Lung (tissue), 12 donors: ENCODE measurements around the gene ACVR2B. TPM values are rescaled to one million over a fixed set of nuclear protein-coding genes. Genes with fewer than 3 reads are reported as not detected.

Experiments
- ATAC-seq: fragments of 200-7000 bp; cut with Tn5 transposase; one replicate; pipeline ENCODE4 v1.9.1; 2020; ENCODE audit warnings: moderate number of reproducible peaks; ENCODE audit not compliant: insufficient read depth, low FRiP score
- DNase-seq, 3 donors: peaks; one replicate each; pipeline ENCODE4 v3.0.0-alpha.2; 2013 to 2017
- H3K27ac ChIP-seq, 2 donors: one replicate each; pipeline ENCODE4 v1.5.1; 2013; ENCODE audit warnings: mild to moderate bottlenecking in 2 of 2, moderate library complexity in 2 of 2, control low read depth in 1 of 2, inconsistent platforms in 1 of 2, low read depth in 1 of 2, low read length in 1 of 2
- H3K27me3 ChIP-seq, 3 donors: one replicate each; pipeline ENCODE4 v1.5.1; 2013; ENCODE audit warnings: low read length in 2 of 3; ENCODE audit not compliant: control insufficient read depth in 3 of 3, insufficient read depth in 3 of 3
- H3K36me3 ChIP-seq, 4 donors: one replicate each; pipeline ENCODE4 v1.5.1; 2013; ENCODE audit warnings: low read length in 4 of 4, mild to moderate bottlenecking in 1 of 4, moderate library complexity in 1 of 4; ENCODE audit not compliant: control insufficient read depth in 4 of 4, insufficient read depth in 4 of 4
- H3K4me1 ChIP-seq, 5 donors: one replicate each; pipeline ENCODE4 v1.5.1; 2013; ENCODE audit warnings: low read length in 5 of 5, mild to moderate bottlenecking in 2 of 5, moderate library complexity in 1 of 5; ENCODE audit not compliant: control insufficient read depth in 5 of 5, insufficient read depth in 5 of 5
- H3K4me3 ChIP-seq: one replicate; pipeline ENCODE4 v1.5.1; 2013; ENCODE audit warnings: mild to moderate bottlenecking, control low read depth, moderate library complexity
- H3K9ac ChIP-seq, 2 donors: one replicate each; pipeline ENCODE4 v1.5.1; 2013; ENCODE audit warnings: low read length in 2 of 2, control low read depth in 1 of 2; ENCODE audit not compliant: insufficient read depth in 1 of 2
- H3K9me3 ChIP-seq, 4 donors: one replicate each; pipeline ENCODE4 v1.5.1; 2013; ENCODE audit warnings: low read length in 3 of 4, mild to moderate bottlenecking in 1 of 4, moderate library complexity in 1 of 4; ENCODE audit not compliant: control insufficient read depth in 4 of 4, insufficient read depth in 3 of 4
- WGBS, 2 donors: extraction: QIAGEN DNeasy Blood & Tissue Kit; methylation state at CpG; one replicate each; pipeline ENCODE4 v1.1.7; 2013; 5-methylcytosine and 5-hydroxymethylcytosine counted together
- polyA plus RNA-seq, 2 donors: library from polyadenylated mRNA; stranded (reverse); fragments of 200-250 nt; gene quantifications; one replicate each; pipeline ENCODE4 v1.2.1, GENCODE V29; 2013
- total RNA-seq, 2 donors: library from RNA; depleted of rRNA in 1 of 2; stranded (reverse); fragments of >200 nt in 1 of 2; gene quantifications; one replicate each; pipeline ENCODE4 v1.2.1, GENCODE V29; 2014 to 2021
- TF ChIP-seq, protein P1 (sequence below): IDR thresholded peaks from 2 replicates; pipeline ENCODE4 v1.5.1; 2012; ENCODE audit warnings: mild to moderate bottlenecking; ENCODE audit errors: control extremely low read depth, extremely low read depth
- donor health status: control.
- donor health status: control.
- donor health status: Bipolar disorder and iron deficiency.
- donor health status: healthy.
- donor health status: DM: yes; HTN: yes; CAD: no.

ACVR2B gene
- total and polyA plus RNA-seq, 4 donors, result 0.80 to 16.0 (median 3.5) TPM

DNA sequence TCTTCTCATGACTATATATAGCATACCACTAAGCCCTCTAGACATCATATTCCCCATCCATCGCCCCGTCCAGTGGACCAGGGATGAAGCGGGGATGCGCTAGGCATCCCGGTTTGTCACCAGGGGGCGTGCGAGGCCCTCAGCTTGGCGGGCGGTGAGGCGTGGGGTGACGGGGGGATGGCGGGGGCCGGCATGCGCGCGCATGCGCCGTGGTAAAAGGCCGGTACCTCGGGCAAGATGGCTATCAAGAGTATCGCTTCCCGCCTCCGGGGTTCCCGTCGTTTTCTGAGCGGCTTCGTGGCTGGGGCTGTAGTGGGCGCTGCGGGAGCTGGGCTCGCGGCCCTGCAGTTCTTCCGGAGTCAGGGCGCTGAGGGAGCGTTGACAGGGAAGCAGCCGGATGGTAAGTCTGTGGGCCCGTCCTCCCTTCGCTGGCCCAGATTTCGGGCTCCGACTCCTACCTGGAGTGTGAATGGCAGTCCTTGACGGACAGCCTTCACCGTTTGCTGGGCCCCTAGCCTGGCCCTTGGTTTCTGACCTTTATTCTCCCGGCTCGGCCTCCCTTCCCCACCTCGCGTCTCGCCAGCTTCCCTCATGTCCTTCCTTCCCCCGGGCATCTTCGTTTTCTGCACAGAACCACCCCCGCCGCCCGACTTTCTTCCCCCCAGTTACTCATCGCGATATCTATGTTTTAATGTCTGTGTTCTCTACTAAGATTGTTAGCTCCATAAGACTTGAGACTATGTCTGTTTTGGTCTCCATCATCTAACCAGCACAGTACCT, 42.6 kb downstream of the ACVR2B start, which contains the start of gene EXOG:
Gene EXOG (plus strand): TSS at position 210 of the 780 bp plus-strand sequence. CDS start 28 bp downstream, at position 238.
- WGBS, 2 donors, result 0 to 1% methylated on average over 52 to 53 of the region's 53 CpGs
- Histone ChIP-seq H3K27ac (peak within 1 kb of the TSS; percentile 69 to 90), H3K9ac (peak within 1 kb of the TSS in 1 of 2 donors; percentile 62), H3K27me3 (no peaks in the 10 kb centered on the region), H3K4me3 (peak within 1 kb of the TSS; percentile 79), H3K4me1 (peaks cover 0 to 27% (median 2%) of the 10 kb centered on the region in 5 donors), H3K36me3 (peaks cover 0 to 2% (median 1%) of the 10 kb centered on the region in 4 donors), H3K9me3 (no peaks in the 10 kb centered on the region)
- peak; percentile 98 for ATAC-seq
- TF ChIP-seq, protein P1, sequence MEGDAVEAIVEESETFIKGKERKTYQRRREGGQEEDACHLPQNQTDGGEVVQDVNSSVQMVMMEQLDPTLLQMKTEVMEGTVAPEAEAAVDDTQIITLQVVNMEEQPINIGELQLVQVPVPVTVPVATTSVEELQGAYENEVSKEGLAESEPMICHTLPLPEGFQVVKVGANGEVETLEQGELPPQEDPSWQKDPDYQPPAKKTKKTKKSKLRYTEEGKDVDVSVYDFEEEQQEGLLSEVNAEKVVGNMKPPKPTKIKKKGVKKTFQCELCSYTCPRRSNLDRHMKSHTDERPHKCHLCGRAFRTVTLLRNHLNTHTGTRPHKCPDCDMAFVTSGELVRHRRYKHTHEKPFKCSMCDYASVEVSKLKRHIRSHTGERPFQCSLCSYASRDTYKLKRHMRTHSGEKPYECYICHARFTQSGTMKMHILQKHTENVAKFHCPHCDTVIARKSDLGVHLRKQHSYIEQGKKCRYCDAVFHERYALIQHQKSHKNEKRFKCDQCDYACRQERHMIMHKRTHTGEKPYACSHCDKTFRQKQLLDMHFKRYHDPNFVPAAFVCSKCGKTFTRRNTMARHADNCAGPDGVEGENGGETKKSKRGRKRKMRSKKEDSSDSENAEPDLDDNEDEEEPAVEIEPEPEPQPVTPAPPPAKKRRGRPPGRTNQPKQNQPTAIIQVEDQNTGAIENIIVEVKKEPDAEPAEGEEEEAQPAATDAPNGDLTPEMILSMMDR, result peak; percentile 57
- DNase-seq, result peak; percentile 95 to 97 (median 96)

GRCh38 chr3:38497031-38497430, 43.3 kb downstream of the ACVR2B start:
- Histone ChIP-seq H3K27ac (peak overlapping the region in 1 of 2 donors; percentile 26), H3K4me1 (peaks cover 0 to 20% (median 2%) of the 10 kb centered on the region in 5 donors), H3K36me3 (peaks cover 0 to 6% (median 1%) of the 10 kb centered on the region in 4 donors), H3K9me3 (no peaks in the 10 kb centered on the region), H3K27me3 (no peaks in the 10 kb centered on the region), H3K9ac (peak overlapping the region in 1 of 2 donors; percentile 62), H3K4me3 (no peak overlapping the region)
- ATAC-seq, result no peak
- TF ChIP-seq, protein P1, result no peak
- 56 to 76% methylated on average over 4 of the region's 4 CpGs for WGBS, 2 donors
- no peak for DNase-seq

DNA sequence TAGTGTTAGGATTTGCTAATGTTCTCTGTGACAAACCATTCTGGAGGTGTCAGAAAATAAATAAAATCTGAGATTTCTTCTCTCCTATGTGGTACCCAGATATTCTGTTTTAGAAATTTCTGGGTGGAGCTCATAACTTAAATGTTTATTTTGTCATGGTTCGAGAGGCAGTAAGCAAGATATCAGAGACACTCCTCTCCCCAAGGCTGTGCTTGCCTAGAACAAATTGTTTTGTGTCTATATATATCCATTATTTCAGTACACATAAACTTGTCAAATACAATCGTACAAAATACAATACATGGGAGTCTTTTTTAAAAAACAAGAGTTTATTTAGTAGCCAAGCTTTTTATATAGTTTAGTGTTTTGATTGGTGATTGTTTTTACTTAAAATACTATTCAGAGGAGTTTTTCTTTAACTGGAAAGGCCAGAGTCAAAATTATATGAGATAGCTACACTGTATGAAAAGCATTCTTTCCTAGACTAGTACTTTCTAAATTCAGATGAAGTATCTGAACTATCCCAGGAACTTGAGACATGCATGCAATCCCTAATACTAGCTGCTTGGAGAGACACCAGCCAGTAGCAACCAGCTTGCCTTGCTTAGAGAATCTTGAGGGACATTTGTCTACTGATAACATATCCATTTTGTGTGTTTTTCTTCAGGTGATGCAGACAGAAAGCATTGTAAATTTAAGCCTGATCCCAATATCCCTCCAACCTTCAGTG, 47.2 kb downstream of the ACVR2B start:
- Histone ChIP-seq H3K27me3 (no peaks in the 10 kb centered on the region), H3K36me3 (peaks cover 4 to 16% (median 8%) of the 10 kb centered on the region in 4 donors), H3K9me3 (no peaks in the 10 kb centered on the region), H3K4me1 (peaks cover 0 to 7% (median 0%) of the 10 kb centered on the region in 5 donors), H3K27ac (peak overlapping the region in 1 of 2 donors; percentile 71), H3K9ac (no peak overlapping the region), H3K4me3 (no peak overlapping the region)
- no peak for ATAC-seq
- 59 to 71% methylated on average over 2 of the region's 2 CpGs for WGBS, 2 donors
- TF ChIP-seq, protein P1, result no peak
- no peak for DNase-seq
